Activated CD8-positive, alpha-beta T cell treated with anti-CD3 and anti-CD28 coated beads for 36 hours (primary cell): ENCODE data around the gene GLB1L2. TPM values are rescaled to one million over a fixed set of nuclear protein-coding genes. Genes with fewer than 3 reads are reported as not detected.
"Not testable (repeated sequence)": the region's sequence is repeated elsewhere in the genome, so short reads cannot be mapped to it uniquely, and the experiment has no call there.

ENCODE experiments used
- ATAC-seq: fragments of 200-7000 bp; cut with Tn5 transposase; one replicate; pipeline ENCODE4 v1.10.0; 2021; ENCODE audit warnings: mild to moderate bottlenecking, moderate library complexity
- CTCF ChIA-PET: fragments of 350-600 bp; sonication (Branson Sonifier 250); formaldehyde crosslinking; loops from one replicate; lab custom pipeline; 2021; ENCODE audit warnings: antibody characterized with exemption; lab: Charles Lee
- POLR2A ChIA-PET: fragments of 350-600 bp; sonication (Branson Sonifier 250); formaldehyde crosslinking; loops from one replicate; lab custom pipeline; 2021; ENCODE audit warnings: antibody characterized with exemption; lab: Charles Lee
- DNase-seq: peaks from one replicate; pipeline ENCODE4 v3.0.0-alpha.2; 2020
- H3K27ac Mint-ChIP-seq: one replicate; pipeline ENCODE4 v1.8.0; 2021; ENCODE audit warnings: mild to moderate bottlenecking, mixed read lengths
- H3K27me3 Mint-ChIP-seq: one replicate; pipeline ENCODE4 v1.8.0; 2021; ENCODE audit warnings: mixed read lengths
- H3K36me3 Mint-ChIP-seq: one replicate; pipeline ENCODE4 v1.8.0; 2021; ENCODE audit warnings: low read depth, mixed read lengths
- H3K4me1 Mint-ChIP-seq: one replicate; pipeline ENCODE4 v1.8.0; 2021; ENCODE audit warnings: low read depth, mixed read lengths
- H3K4me3 Mint-ChIP-seq: one replicate; pipeline ENCODE4 v1.8.0; 2021; ENCODE audit warnings: mild to moderate bottlenecking, moderate library complexity, mixed read lengths
- H3K9me3 Mint-ChIP-seq: one replicate; pipeline ENCODE4 v1.8.0; 2021; ENCODE audit warnings: mixed read lengths
- CTCF ChIP-seq: fragments of 200-600 bp; IDR thresholded peaks from one replicate; pipeline ENCODE4 v1.8.0; 2022; ENCODE audit warnings: antibody characterized with exemption, mild to moderate bottlenecking
- intact Hi-C: fragments of 100-400 bp; cut with micrococcal nuclease; formaldehyde crosslinking; loops from one replicate; pipeline ENCODE4 v1.10.0; 2022
- total RNA-seq, 2 experiments: library from RNA; stranded (reverse); gene quantifications; one replicate each; pipeline ENCODE4 v1.2.3, GENCODE V29; 2021

GLB1L2 gene
- total RNA-seq, 2 experiments from 2014 or later = 4.7 to 6.0 TPM

DNA sequence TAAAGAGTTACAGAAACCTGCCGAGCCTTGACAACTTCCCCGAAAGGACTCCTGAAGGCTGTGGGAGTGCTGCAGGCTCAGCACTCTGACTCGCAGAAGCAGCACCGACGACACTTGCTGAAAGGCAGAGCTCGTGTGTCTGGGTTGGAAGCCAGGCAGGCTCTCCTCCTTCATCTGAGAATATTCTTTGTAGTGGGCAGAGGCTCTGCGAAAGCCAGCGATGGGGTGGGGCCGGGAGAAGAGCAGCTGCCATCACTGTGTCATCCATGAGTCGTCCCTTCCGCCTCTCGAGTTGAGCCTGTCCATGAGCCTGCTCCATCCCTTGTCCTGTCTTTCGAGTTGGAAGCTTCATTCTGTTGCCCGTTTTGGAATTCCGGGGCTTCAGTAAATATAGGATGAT lies 11.9 kb downstream of the GLB1L2 start:
- DNase-seq = no peak
- ATAC-seq = no peak
- Mint-ChIP-seq H3K36me3 (no peaks in the 10 kb centered on the region), H3K27ac (no peak overlapping the region), H3K4me3 (no peak overlapping the region), H3K9me3 (no peaks in the 10 kb centered on the region), H3K27me3 (no peaks in the 10 kb centered on the region), H3K4me1 (no peaks in the 10 kb centered on the region)
- intact Hi-C loops = no loop called here
- no peak for TF ChIP-seq CTCF
- ChIA-PET CTCF (no interaction called here), POLR2A (no interaction called here)

DNA sequence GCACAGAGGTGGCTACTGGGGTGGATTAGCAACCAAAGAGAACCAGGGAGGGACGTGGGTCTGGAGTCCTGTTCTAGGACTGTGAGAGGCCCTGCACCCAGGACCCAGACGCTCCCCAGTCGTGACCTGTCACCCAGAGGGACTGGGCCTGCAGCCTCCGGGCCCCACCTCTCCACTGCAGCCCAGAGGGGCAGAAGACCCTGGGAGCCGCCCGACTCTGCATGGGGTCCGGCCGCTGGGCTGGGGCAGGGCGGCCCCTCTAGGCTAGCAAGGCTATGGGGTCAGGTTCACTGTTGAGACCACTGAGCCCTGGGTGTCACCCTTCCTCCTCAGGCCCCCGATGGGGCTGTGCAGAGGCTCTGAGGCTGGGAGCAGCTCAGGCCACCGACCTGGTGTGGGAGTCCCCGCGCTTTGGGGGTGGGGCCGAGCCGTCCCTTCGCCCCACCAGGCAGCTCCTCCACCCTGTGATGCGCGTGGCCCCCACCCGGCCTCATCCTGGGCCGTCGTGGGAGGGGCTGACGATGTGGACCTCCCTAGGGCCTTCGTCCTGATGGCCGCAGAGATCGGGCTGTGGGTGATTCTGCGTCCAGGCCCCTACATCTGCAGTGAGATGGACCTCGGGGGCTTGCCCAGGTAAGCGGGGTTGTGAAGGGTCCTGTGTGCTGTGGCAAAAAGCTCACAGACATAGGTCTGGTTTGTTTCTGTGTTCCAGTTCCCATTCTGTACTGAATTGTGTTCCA lies 12.9 kb downstream of the GLB1L2 start:
- CTCF ChIA-PET, intact Hi-C loops: not testable (repeated sequence)

GRCh38 chr11:134345237-134345550 lies 13.4 kb downstream of the GLB1L2 start:
- H3K4me1 Mint-ChIP-seq = peaks cover 10% of the 10 kb centered on the region
- no peaks in the 10 kb centered on the region for H3K27me3 Mint-ChIP-seq
- no peak for ATAC-seq
- DNase-seq = no peak
- ChIA-PET POLR2A (no interaction called here), CTCF (interaction anchor here (1.1 kb wide), 1 partner anchor 15 kb away, joined by 3 read pairs; no protein-coding TSS in a partner anchor)
- no peak for TF ChIP-seq CTCF
- no peak overlapping the region for H3K4me3 Mint-ChIP-seq
- intact Hi-C loops = no loop called here
- H3K27ac Mint-ChIP-seq = no peak overlapping the region
- no peaks in the 10 kb centered on the region for H3K9me3 Mint-ChIP-seq
- H3K36me3 Mint-ChIP-seq = no peaks in the 10 kb centered on the region

More for the DNA sequence above, 12.9 kb downstream of the GLB1L2 start:
- H3K4me1 Mint-ChIP-seq, ATAC-seq, H3K27me3 Mint-ChIP-seq, H3K36me3 Mint-ChIP-seq, DNase-seq, POLR2A ChIA-PET, H3K27ac Mint-ChIP-seq, H3K9me3 Mint-ChIP-seq, H3K4me3 Mint-ChIP-seq: not testable (repeated sequence)

DNA sequence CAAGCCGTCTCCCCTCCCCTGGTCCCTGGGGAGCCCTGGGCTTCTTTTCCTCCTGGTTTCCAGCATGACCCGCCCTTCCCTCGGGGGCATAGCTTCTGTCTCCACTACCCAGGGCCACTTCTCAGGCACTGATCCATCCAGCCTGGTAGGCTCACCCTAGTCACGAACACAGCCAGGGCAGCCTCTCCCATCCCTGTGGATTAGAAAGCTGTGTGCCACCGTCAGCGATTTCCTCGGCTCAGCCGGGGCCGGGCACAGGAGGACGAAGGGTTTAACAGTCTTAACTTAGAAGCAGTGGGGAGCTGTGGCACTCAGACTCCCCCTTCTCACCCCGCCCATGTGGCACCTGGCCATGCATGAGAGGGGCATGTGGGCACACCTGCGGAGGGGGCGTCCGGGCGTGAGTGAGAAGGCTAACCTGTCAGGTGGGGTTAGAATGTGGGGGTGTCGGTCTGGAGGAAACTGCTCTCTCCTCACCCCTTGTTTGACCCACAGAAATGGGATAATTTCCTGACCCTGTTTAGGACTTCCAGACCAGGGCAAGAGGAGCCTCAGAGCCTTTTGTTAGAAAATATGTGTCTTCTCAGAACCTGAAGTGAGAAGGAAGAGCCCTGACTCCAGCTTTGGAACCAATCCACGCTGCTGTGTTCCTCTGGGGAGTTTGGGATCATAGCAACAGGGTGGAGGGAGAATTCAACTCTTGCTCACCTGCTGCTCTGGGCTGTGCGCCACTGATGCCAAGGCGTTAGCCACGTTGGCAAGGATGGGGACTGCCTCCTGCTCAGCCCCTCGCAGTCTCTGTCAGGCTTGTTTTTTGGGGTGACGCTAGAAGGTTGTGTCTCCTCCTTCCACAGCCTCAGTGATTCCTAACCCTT lies 14.6 kb downstream of the GLB1L2 start:
- Mint-ChIP-seq H3K9me3 (no peaks in the 10 kb centered on the region), H3K27ac (no peak overlapping the region), H3K27me3 (no peaks in the 10 kb centered on the region), H3K4me1 (peaks cover 10% of the 10 kb centered on the region), H3K4me3 (no peak overlapping the region), H3K36me3 (no peaks in the 10 kb centered on the region)
- DNase-seq (no peak), ATAC-seq (no peak)
- no peak for TF ChIP-seq CTCF
- intact Hi-C loops = no loop called here
- POLR2A ChIA-PET = interaction anchor here (1.2 kb wide), 1 partner anchor 12 kb away, joined by 3 read pairs; no protein-coding TSS in a partner anchor
- CTCF ChIA-PET = interaction anchor here (0.5 to 1.1 kb wide), 2 partner anchors 14 to 729 kb away, joined by 3 read pairs; no protein-coding TSS in a partner anchor

GRCh38 chr11:134346976-134347350 lies 15.2 kb downstream of the GLB1L2 start:
- H3K27me3 Mint-ChIP-seq = no peaks in the 10 kb centered on the region
- no peak for ATAC-seq

More at GRCh38 chr11:134346976-134347350, 15.2 kb downstream of the GLB1L2 start:
- CTCF ChIA-PET = no interaction called here
- Mint-ChIP-seq H3K4me3 (no peak overlapping the region), H3K27ac (no peak overlapping the region), H3K9me3 (no peaks in the 10 kb centered on the region), H3K36me3 (no peaks in the 10 kb centered on the region), H3K4me1 (peaks cover 10% of the 10 kb centered on the region)
- TF ChIP-seq CTCF = no peak
- intact Hi-C loops = no loop called here
- POLR2A ChIA-PET = interaction anchor here (1.2 kb wide), 1 partner anchor 13 kb away, joined by 3 read pairs; no protein-coding TSS in a partner anchor
- DNase-seq = no peak
